Mesenchymal stem cell (in vitro differentiated cells and primary cell): ENCODE measurements around the gene RAMP3.

ENCODE experiments used
- DNase-seq: peaks from one replicate; pipeline ENCODE4 v3.0.0-alpha.2; 2013
- H2AFZ ChIP-seq: one replicate; pipeline ENCODE4 v1.6.1; 2013; ENCODE audit warnings: low read depth, mild to moderate bottlenecking, control low read depth, inconsistent platforms, low read length, moderate library complexity
- H2AK5ac ChIP-seq: 2 replicates; pipeline ENCODE4 v1.6.1; 2013; ENCODE audit warnings: low read length, moderate library complexity, mild to moderate bottlenecking, inconsistent platforms; ENCODE audit not compliant: severe bottlenecking
- H2BK120ac ChIP-seq: one replicate; pipeline ENCODE4 v1.6.1; 2013; ENCODE audit warnings: low read depth, mild to moderate bottlenecking, inconsistent platforms, low read length, moderate library complexity
- H2BK12ac ChIP-seq, 2 experiments: one replicate each; pipeline ENCODE4 v1.6.1; 2013; ENCODE audit warnings: inconsistent platforms in 2 of 2, low read length in 2 of 2, mild to moderate bottlenecking in 2 of 2, moderate library complexity in 2 of 2, control low read depth in 1 of 2
- H2BK15ac ChIP-seq: one replicate; pipeline ENCODE4 v1.6.1; 2013; ENCODE audit warnings: mild to moderate bottlenecking, low read depth, inconsistent platforms; ENCODE audit not compliant: poor library complexity, severe bottlenecking
- H2BK5ac ChIP-seq: 2 replicates; pipeline ENCODE4 v1.6.1; 2013; ENCODE audit warnings: low read depth, mild to moderate bottlenecking, low read length, control low read depth, inconsistent platforms; ENCODE audit not compliant: poor library complexity, severe bottlenecking
- H3K14ac ChIP-seq, 2 experiments: one replicate each; pipeline ENCODE4 v1.6.1; 2013; ENCODE audit warnings: inconsistent platforms in 2 of 2, low read length in 2 of 2, control low read depth in 1 of 2, mild to moderate bottlenecking in 1 of 2, moderate library complexity in 1 of 2
- H3K18ac ChIP-seq, 2 experiments: one replicate each; pipeline ENCODE4 v1.6.1; 2013; ENCODE audit warnings: inconsistent platforms in 2 of 2, low read length in 2 of 2, control low read depth in 1 of 2, low read depth in 1 of 2, mild to moderate bottlenecking in 1 of 2
- H3K23ac ChIP-seq, 2 experiments: one replicate each; pipeline ENCODE4 v1.6.1; 2013; ENCODE audit warnings: inconsistent platforms in 2 of 2, low read length in 2 of 2, mild to moderate bottlenecking in 2 of 2, moderate library complexity in 2 of 2, control low read depth in 1 of 2
- H3K27ac ChIP-seq: 2 replicates; pipeline ENCODE4 v1.5.1; 2013; ENCODE audit warnings: mild to moderate bottlenecking, moderate library complexity, low read length, control low read depth, inconsistent platforms; ENCODE audit not compliant: poor library complexity, severe bottlenecking
- H3K27me3 ChIP-seq, 2 experiments: 2 replicates each; pipeline versions ENCODE4 v1.6.1 to v1.7.0; 2013; ENCODE audit warnings: low read length in 2 of 2, mild to moderate bottlenecking in 2 of 2, moderate library complexity in 2 of 2, control low read depth in 1 of 2, inconsistent platforms in 1 of 2; ENCODE audit not compliant: control insufficient read depth in 1 of 2, insufficient read depth in 1 of 2
- H3K36me3 ChIP-seq, 2 experiments: 2 replicates each; pipeline versions ENCODE4 v1.6.1 to v1.7.0; 2013; ENCODE audit warnings: low read length in 2 of 2, control low read depth in 1 of 2, inconsistent platforms in 1 of 2, low read depth in 1 of 2, mild to moderate bottlenecking in 1 of 2; ENCODE audit not compliant: insufficient read depth in 2 of 2, control insufficient read depth in 1 of 2
- H3K4ac ChIP-seq, 2 experiments: one replicate each; pipeline ENCODE4 v1.6.1; 2013; ENCODE audit warnings: inconsistent platforms in 2 of 2, low read length in 2 of 2, mild to moderate bottlenecking in 2 of 2, moderate library complexity in 2 of 2, control low read depth in 1 of 2, low read depth in 1 of 2
- H3K4me1 ChIP-seq: 2 replicates; pipeline ENCODE4 v1.6.1; 2013; ENCODE audit warnings: low read depth, low read length, control low read depth; ENCODE audit not compliant: control insufficient read depth, insufficient read depth
- H3K4me2 ChIP-seq: 2 replicates; pipeline ENCODE4 v1.6.1; 2013; ENCODE audit warnings: low read length, mild to moderate bottlenecking, inconsistent platforms; ENCODE audit not compliant: poor library complexity, severe bottlenecking
- H3K4me3 ChIP-seq, 2 experiments: 2 replicates each; pipeline versions ENCODE4 v1.5.1 to v1.7.0; 2013; ENCODE audit warnings: low read length in 2 of 2, mild to moderate bottlenecking in 2 of 2, control low read depth in 1 of 2, low read depth in 1 of 2; ENCODE audit not compliant: insufficient read depth in 1 of 2
- H3K79me1 ChIP-seq: replicated peaks from 2 replicates; pipeline ENCODE4 v1.6.1; 2013; ENCODE audit warnings: mild to moderate bottlenecking, control low read depth, low read length, inconsistent platforms; ENCODE audit not compliant: poor library complexity, severe bottlenecking
- H3K9ac ChIP-seq: 2 replicates; pipeline ENCODE4 v1.7.0; 2013; ENCODE audit warnings: mild to moderate bottlenecking, low read length, moderate library complexity
- H3K9me3 ChIP-seq: 2 replicates; pipeline ENCODE4 v1.7.0; 2013; ENCODE audit warnings: mild to moderate bottlenecking, low read length; ENCODE audit not compliant: control insufficient read depth
- H4K8ac ChIP-seq: one replicate; pipeline ENCODE4 v1.6.1; 2013; ENCODE audit warnings: inconsistent platforms, mild to moderate bottlenecking, low read length, moderate library complexity
- H4K91ac ChIP-seq: one replicate; pipeline ENCODE4 v1.6.1; 2013; ENCODE audit warnings: mild to moderate bottlenecking, low read length, inconsistent platforms
- WGBS: methylation state at CpG from one replicate; pipeline ENCODE4 v1.1.7; 2013; ENCODE audit warnings: mixed read lengths; 5-methylcytosine and 5-hydroxymethylcytosine counted together

RAMP3 gene

DNA sequence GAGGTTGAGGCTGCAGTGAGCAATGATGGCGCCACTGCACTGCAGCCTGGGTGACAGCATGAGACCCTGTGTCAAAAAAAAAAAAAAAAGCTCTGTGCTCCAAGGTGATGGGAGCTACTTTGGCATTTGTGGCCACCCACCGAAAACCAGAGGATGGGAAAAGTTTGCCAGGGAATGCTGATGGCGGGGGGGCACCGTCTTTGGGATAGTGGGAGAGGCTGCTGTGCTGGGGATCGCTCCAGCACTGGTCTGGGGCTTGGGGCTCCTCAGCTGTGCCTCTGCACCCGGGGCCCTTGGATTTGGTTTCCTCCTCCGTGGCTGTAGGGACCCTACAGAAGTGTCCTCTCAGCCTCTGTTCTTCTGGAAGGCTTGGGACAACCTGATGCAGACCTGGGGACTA is 11.7 kb upstream of the RAMP3 start:
- Histone ChIP-seq H2BK120ac (no peak overlapping the region), H3K4me1 (no peaks in the 10 kb centered on the region), H3K79me1 (no peaks in the 10 kb centered on the region), H3K4me2 (no peak overlapping the region), H3K27ac (no peak overlapping the region), H2AFZ (no peak overlapping the region), H3K14ac (no peak overlapping the region), H3K18ac (no peak overlapping the region), H3K27me3 (peaks cover 39 to 59% of the 10 kb centered on the region in 2 experiments), H3K4ac (no peak overlapping the region), H2AK5ac (no peak overlapping the region), H3K4me3 (no peak overlapping the region), H4K91ac (no peak overlapping the region), H3K36me3 (no peaks in the 10 kb centered on the region), H2BK15ac (no peak overlapping the region), H3K9ac (no peak overlapping the region), H2BK5ac (no peak overlapping the region), H4K8ac (no peak overlapping the region), H3K23ac (no peak overlapping the region), H2BK12ac (no peak overlapping the region), H3K9me3 (no peaks in the 10 kb centered on the region)
- DNase-seq: no peak
- 70% methylated on average over 7 of the region's 7 CpGs for WGBS

GRCh38 chr7:45146531-45147379 is 10.8 kb upstream of the RAMP3 start:
- WGBS: 82% methylated on average over 19 of the region's 19 CpGs

GRCh38 chr7:45147858-45148652 is 9.5 kb upstream of the RAMP3 start:
- Histone ChIP-seq H2BK120ac (no peak overlapping the region), H2AFZ (no peak overlapping the region), H2AK5ac (no peak overlapping the region), H3K4me2 (no peak overlapping the region), H2BK12ac (no peak overlapping the region), H4K8ac (no peak overlapping the region), H3K79me1 (no peaks in the 10 kb centered on the region), H3K36me3 (no peaks in the 10 kb centered on the region), H3K14ac (no peak overlapping the region), H3K4me1 (no peaks in the 10 kb centered on the region), H2BK5ac (no peak overlapping the region), H3K23ac (no peak overlapping the region), H3K18ac (no peak overlapping the region), H2BK15ac (no peak overlapping the region), H3K9ac (no peak overlapping the region), H3K4me3 (no peak overlapping the region), H3K4ac (no peak overlapping the region), H4K91ac (no peak overlapping the region), H3K27me3 (peaks cover 49 to 80% of the 10 kb centered on the region in 2 experiments), H3K27ac (no peak overlapping the region), H3K9me3 (no peaks in the 10 kb centered on the region)
- no peak for DNase-seq
- 78% methylated on average over 32 of the region's 32 CpGs for WGBS

More at GRCh38 chr7:45146531-45147379, 10.8 kb upstream of the RAMP3 start:
- Histone ChIP-seq H2BK15ac (no peak overlapping the region), H2AK5ac (no peak overlapping the region), H2BK120ac (no peak overlapping the region), H3K36me3 (no peaks in the 10 kb centered on the region), H3K27me3 (peaks cover 47 to 68% of the 10 kb centered on the region in 2 experiments), H3K4me3 (peak overlapping the region in 1 of 2 experiments; percentile 26), H3K18ac (no peak overlapping the region), H2AFZ (no peak overlapping the region), H3K27ac (no peak overlapping the region), H3K4me2 (no peak overlapping the region), H4K8ac (no peak overlapping the region), H2BK12ac (no peak overlapping the region), H3K9ac (no peak overlapping the region), H3K4ac (no peak overlapping the region), H3K14ac (no peak overlapping the region), H3K4me1 (no peaks in the 10 kb centered on the region), H3K79me1 (no peaks in the 10 kb centered on the region), H2BK5ac (no peak overlapping the region), H4K91ac (no peak overlapping the region), H3K9me3 (no peaks in the 10 kb centered on the region), H3K23ac (no peak overlapping the region)
- no peak for DNase-seq

DNA sequence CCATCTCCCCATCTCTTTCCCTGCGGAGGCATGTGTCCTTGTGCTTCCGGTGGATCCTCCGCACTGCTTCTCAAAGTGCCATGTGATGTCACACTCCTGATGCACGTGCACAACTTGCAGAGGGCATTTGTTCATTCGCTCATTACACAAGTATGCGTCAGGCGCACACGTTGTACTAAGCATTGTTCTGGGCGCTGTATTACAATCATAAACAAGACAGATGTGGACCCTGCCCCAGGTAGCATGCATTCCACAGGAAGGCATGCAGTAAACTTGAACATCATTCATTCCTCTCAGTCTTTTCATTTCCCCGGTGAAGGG is 9.0 kb upstream of the RAMP3 start:
- no peak overlapping the region for H3K9ac ChIP-seq
- no peaks in the 10 kb centered on the region for H3K36me3 ChIP-seq
- H2AK5ac ChIP-seq: no peak overlapping the region
- DNase-seq: no peak
- H2BK15ac ChIP-seq: no peak overlapping the region
- H3K4me1 ChIP-seq: peaks cover 2% of the 10 kb centered on the region
- 87% methylated on average over 9 of the region's 10 CpGs for WGBS
- no peak overlapping the region for H4K8ac ChIP-seq
- no peak overlapping the region for H3K23ac ChIP-seq
- no peak overlapping the region for H3K14ac ChIP-seq
- no peak overlapping the region for H3K18ac ChIP-seq
- H3K4me3 ChIP-seq: no peak overlapping the region
- H3K27ac ChIP-seq: no peak overlapping the region
- no peak overlapping the region for H2BK12ac ChIP-seq
- H3K4ac ChIP-seq: no peak overlapping the region
- no peak overlapping the region for H2BK5ac ChIP-seq
- H3K9me3 ChIP-seq: no peaks in the 10 kb centered on the region
- H3K4me2 ChIP-seq: no peak overlapping the region
- H2BK120ac ChIP-seq: no peak overlapping the region
- H3K27me3 ChIP-seq: peaks cover 48 to 84% of the 10 kb centered on the region in 2 experiments
- H3K79me1 ChIP-seq: no peaks in the 10 kb centered on the region
- H4K91ac ChIP-seq: no peak overlapping the region
- no peak overlapping the region for H2AFZ ChIP-seq
